Activated T-helper 2 cell treated with anti-CD3 and anti-CD28 coated beads, Interferon-gamma antibody, Interleukin-2, Interleukin-4, amounts not matched to agents 10 μg/mL and 5 μg/mL and 100 μg/mL, durations not matched to agents 14 hours and 24 hours and 36 hours (primary cell): Measurements from ENCODE around the gene FAM120B. TPM values are rescaled to one million over a fixed set of nuclear protein-coding genes. Genes with fewer than 3 reads are reported as not detected.
A peak's percentile ranks its signal among the peaks of the same experiment; 100 is the strongest.
"Not testable (repeated sequence)": the region's sequence is repeated elsewhere in the genome, so short reads cannot be mapped to it uniquely, and the experiment has no call there.

ENCODE experiments used
- DNase-seq: peaks from one replicate; pipeline ENCODE4 v3.0.0; 2021; ENCODE audit warnings: low spot score
- H3K27ac Mint-ChIP-seq: one replicate; pipeline ENCODE4 v1.8.0; 2021; ENCODE audit warnings: mixed read lengths
- H3K27me3 Mint-ChIP-seq: one replicate; pipeline ENCODE4 v1.8.0; 2021; ENCODE audit warnings: low read depth, mixed read lengths
- H3K36me3 Mint-ChIP-seq: one replicate; pipeline ENCODE4 v1.8.0; 2021; ENCODE audit warnings: low read depth, mixed read lengths
- H3K4me1 Mint-ChIP-seq: one replicate; pipeline ENCODE4 v1.8.0; 2021; ENCODE audit warnings: low read depth, mixed read lengths
- H3K4me3 Mint-ChIP-seq: one replicate; pipeline ENCODE4 v1.8.0; 2021; ENCODE audit warnings: low read depth, mild to moderate bottlenecking, moderate library complexity, mixed read lengths
- H3K9me3 Mint-ChIP-seq: one replicate; pipeline ENCODE4 v1.8.0; 2021; ENCODE audit warnings: mixed read lengths
- intact Hi-C: fragments of 100-400 bp; cut with micrococcal nuclease; formaldehyde crosslinking; loops from one replicate; pipeline ENCODE4 v1.15.1; 2023
- total RNA-seq: library from RNA; stranded (reverse); gene quantifications from 2 replicates; pipeline ENCODE4 v1.2.3, GENCODE V29; 2022

The FAM120B gene
- total RNA-seq, 1 donor from 2014 or later: 21.8 TPM

DNA sequence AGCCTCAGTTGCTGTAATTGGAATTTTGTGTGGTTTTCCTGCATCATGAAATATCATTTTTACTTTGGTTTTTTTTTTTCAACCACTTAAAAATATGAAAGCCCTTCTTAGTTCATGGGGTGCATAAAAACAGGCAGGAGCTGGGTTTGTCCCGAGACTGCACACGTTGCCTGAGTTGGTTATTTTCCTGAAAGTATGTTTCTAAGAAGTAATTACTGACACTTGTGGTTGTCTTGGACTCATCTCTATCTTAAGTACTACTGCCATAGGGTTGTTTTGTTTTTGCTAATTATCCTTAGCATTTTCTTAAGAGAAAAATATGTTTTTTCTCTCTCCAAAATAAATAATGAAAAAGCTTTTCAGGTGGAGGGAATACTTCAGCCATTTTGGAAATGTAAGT is 40.1 kb downstream of the FAM120B start:
- H3K4me3 Mint-ChIP-seq: no peak overlapping the region
- peaks cover 17% of the 10 kb centered on the region for H3K9me3 Mint-ChIP-seq
- peaks cover 28% of the 10 kb centered on the region for H3K4me1 Mint-ChIP-seq
- DNase-seq: no peak
- H3K36me3 Mint-ChIP-seq: peaks cover 65% of the 10 kb centered on the region
- intact Hi-C loops: no loop called here
- peak overlapping the region; percentile 58 for H3K27ac Mint-ChIP-seq
- H3K27me3 Mint-ChIP-seq: no peaks in the 10 kb centered on the region

DNA sequence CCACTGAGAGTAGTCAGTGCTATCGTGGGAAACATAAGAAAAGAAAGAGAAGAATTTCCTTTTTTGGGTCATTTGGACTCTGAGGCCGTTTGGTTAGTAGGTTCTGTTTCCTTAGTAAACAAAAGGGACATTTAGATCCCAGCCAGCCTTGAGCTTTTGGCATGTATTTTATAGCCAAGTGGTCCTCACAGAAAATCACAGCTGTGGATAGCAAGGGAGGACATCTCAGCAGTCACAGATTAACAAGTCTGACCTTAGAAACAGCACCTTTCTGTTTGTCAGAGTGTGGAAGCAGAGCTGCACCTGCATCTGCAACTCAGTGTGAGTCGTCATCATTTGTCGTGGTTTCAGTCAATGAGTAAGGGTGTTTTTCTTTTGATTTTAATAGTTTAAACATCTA is 40.5 kb downstream of the FAM120B start:
- H3K36me3 Mint-ChIP-seq: peaks cover 65% of the 10 kb centered on the region
- H3K27me3 Mint-ChIP-seq: no peaks in the 10 kb centered on the region
- peaks cover 21% of the 10 kb centered on the region for H3K9me3 Mint-ChIP-seq
- peaks cover 28% of the 10 kb centered on the region for H3K4me1 Mint-ChIP-seq
- no peak overlapping the region for H3K4me3 Mint-ChIP-seq
- peak overlapping the region; percentile 58 for H3K27ac Mint-ChIP-seq
- no peak for DNase-seq
- intact Hi-C loops: no loop called here

DNA sequence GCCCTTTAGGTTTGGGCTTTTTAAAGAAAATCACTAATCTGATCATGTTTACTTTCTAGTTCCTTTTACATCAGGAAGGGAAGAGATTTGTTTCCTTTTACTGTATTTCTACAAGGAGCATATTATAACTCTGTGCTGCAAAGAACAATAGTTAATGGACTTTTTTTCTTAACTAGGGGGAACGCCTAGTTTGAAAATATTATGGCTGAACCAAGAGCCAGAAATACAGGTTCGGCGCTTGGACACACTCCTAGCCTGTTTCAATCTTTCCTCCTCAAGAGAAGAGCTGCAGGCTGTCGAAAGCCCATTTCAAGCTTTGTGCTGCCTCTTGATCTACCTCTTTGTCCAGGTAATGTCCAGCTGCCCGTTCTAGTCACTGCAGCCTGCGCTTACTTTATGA is 41.4 kb downstream of the FAM120B start:
- no peak overlapping the region for H3K27ac Mint-ChIP-seq
- no peak for DNase-seq
- H3K9me3 Mint-ChIP-seq: peaks cover 30% of the 10 kb centered on the region
- peaks cover 73% of the 10 kb centered on the region for H3K36me3 Mint-ChIP-seq
- no peaks in the 10 kb centered on the region for H3K27me3 Mint-ChIP-seq
- H3K4me3 Mint-ChIP-seq: no peak overlapping the region
- H3K4me1 Mint-ChIP-seq: peaks cover 28% of the 10 kb centered on the region
- intact Hi-C loops: no loop called here

DNA sequence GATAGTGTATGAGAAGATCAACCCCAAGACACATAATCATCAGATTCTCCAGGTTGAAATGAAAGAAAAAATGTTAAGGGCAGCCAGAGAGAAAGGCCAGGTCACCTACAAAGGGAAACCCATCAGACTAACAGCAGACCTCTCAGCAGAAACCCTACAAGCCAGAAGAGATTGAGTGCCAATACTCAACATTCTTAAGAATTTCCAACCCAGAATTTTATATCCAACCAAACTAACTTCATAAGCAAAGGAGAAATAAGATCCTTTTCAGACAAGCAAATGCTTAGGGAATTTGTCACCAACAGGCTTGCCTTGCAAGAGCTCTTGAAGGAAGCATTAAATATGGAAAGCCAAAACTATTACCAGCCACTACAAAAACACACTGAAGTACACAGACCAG is 44.9 kb downstream of the FAM120B start:
- H3K27me3 Mint-ChIP-seq, H3K4me3 Mint-ChIP-seq, H3K27ac Mint-ChIP-seq, intact Hi-C loops, DNase-seq: not testable (repeated sequence)
- Mint-ChIP-seq H3K36me3 (peaks cover 70% of the 10 kb centered on the region), H3K9me3 (peaks cover 45% of the 10 kb centered on the region), H3K4me1 (peaks cover 11% of the 10 kb centered on the region)

DNA sequence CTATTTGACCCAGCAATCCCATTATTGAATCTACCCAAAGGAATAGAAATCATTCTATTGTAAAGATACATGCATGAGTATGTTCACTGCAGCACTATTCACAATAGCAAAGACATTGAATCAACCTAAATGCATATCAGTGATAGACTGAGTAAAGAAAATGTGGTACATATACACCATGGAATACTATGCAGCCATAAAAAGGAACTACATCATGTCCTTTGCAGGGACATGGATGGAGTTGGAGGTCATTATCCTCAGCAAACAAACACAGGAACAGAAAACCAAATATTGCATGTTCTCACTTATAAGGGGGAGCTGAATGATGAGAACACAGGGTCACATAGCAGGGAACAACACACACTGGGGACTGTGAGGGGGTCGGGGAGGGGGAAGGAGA is 48.6 kb downstream of the FAM120B start:
- H3K4me1 Mint-ChIP-seq, H3K27me3 Mint-ChIP-seq, DNase-seq, H3K4me3 Mint-ChIP-seq, intact Hi-C loops, H3K27ac Mint-ChIP-seq: not testable (repeated sequence)
- Mint-ChIP-seq H3K36me3 (peaks cover 67% of the 10 kb centered on the region), H3K9me3 (peaks cover 41% of the 10 kb centered on the region)

DNA sequence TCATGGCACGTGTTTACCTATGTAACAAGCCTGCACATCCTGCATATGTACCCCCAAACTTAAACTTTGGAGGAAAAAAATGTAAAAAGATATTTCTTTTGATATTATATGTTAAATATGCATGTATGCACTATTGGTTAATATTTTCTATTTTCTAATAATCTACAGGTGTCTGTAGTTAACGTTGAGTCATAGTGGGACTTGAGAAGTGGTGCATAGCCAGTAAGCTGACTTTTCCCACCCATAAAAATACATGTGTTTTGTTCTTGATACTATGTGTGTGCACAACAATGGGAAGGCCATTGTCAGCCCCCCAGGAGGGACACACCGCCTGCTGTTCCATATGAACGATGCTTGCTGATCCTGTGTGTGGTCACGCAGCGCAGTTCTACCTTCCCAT is 49.1 kb downstream of the FAM120B start:
- peaks cover 64% of the 10 kb centered on the region for H3K36me3 Mint-ChIP-seq
- H3K9me3 Mint-ChIP-seq: peaks cover 38% of the 10 kb centered on the region
- H3K27me3 Mint-ChIP-seq: no peaks in the 10 kb centered on the region
- peaks cover 1% of the 10 kb centered on the region for H3K4me1 Mint-ChIP-seq
- DNase-seq: no peak
- H3K27ac Mint-ChIP-seq: no peak overlapping the region
- intact Hi-C loops: no loop called here
- no peak overlapping the region for H3K4me3 Mint-ChIP-seq

DNA sequence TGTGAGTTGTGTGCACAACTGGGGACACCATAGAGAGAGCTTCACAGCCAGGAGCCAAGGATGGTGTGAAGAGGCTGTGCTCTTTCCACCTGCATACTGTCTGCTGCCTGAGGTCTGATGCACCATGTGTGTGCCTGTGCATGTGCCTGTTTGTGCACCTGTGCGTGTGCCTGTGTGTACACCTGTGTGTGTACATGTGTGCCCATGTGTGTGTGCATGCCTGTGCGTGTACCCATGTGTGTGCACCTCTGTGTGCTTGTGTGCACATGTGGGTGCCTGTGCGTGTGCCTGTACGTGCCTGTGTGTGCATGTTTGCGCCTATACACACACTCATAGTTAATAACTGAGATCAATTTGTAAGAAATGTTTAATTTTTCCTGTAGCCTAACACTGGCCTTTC is 51.3 kb downstream of the FAM120B start:
- H3K27ac Mint-ChIP-seq: no peak overlapping the region
- intact Hi-C loops: no loop called here

DNA sequence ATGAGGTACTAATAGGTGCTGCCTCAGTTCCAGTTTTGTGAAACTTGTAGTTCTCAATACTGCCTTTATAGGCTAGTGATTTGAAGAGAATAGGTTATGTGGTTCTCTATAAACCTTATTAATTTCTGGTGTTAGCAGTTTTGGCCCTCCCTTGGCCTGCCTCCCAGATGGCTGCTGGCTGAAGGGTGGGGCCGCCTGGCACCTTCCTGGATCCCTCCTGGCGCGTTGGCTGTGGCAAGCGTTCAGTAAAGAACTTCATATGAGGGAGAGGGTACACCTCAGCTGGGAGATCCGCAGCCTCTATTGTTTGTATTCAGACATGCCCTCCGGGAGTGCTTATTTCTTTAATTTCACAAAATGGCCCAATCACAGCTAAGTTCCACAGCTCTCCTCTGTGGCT is 51.9 kb downstream of the FAM120B start:
- intact Hi-C loops: no loop called here
- no peak overlapping the region for H3K4me3 Mint-ChIP-seq

More for the DNA sequence above, 51.3 kb downstream of the FAM120B start:
- Mint-ChIP-seq H3K4me3 (no peak overlapping the region), H3K4me1 (peaks cover 1% of the 10 kb centered on the region), H3K9me3 (peaks cover 16% of the 10 kb centered on the region), H3K27me3 (no peaks in the 10 kb centered on the region), H3K36me3 (peaks cover 45% of the 10 kb centered on the region)
- DNase-seq: no peak

DNA sequence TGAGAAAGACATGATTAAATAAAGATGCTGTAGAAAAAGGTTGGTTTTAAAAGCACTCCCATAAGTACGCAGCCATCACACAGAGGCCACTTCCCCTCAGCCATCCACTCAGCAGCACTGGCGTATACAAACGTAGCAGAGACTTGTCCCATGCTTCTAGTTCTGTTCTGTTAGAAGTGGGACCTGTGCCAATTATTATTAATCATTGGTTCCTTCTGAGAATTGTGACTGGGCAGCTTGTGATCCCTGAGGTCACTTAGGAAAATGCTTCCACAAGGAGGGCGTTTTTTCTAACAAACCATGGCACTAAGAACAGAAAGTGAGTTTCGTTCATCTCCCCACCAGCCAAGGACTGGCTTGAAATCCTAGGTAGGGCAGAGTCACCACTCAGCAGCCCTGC is 53.9 kb downstream of the FAM120B start:
- Mint-ChIP-seq H3K36me3 (peaks cover 33% of the 10 kb centered on the region), H3K4me1 (peaks cover 1% of the 10 kb centered on the region), H3K27ac (no peak overlapping the region), H3K9me3 (no peaks in the 10 kb centered on the region), H3K27me3 (no peaks in the 10 kb centered on the region), H3K4me3 (no peak overlapping the region)
- no peak for DNase-seq
- intact Hi-C loops: no loop called here

More for the DNA sequence above, 51.9 kb downstream of the FAM120B start:
- H3K4me1 Mint-ChIP-seq: peaks cover 1% of the 10 kb centered on the region
- DNase-seq: no peak
- no peaks in the 10 kb centered on the region for H3K27me3 Mint-ChIP-seq
- no peak overlapping the region for H3K27ac Mint-ChIP-seq
- H3K36me3 Mint-ChIP-seq: peaks cover 40% of the 10 kb centered on the region
- peaks cover 9% of the 10 kb centered on the region for H3K9me3 Mint-ChIP-seq

DNA sequence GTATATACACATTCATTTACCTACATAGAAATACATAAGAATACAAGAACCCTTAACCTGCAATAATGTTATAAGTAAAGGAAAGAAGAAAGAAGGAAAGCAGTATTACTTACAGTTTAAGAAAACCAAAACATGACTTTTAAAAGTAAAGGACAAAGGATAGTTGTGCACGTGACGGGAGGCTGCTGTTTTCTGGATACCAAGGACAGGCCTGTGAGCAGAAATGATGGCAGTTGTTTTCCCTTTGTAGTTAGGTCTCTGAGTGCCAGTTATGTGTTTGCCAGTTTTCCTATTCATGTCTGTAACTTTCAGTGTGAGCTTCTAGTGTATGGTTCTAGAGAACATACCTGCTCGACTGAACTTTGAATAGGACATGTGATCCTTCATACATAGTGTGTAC is 54.8 kb downstream of the FAM120B start:
- no peaks in the 10 kb centered on the region for H3K4me1 Mint-ChIP-seq
- intact Hi-C loops: no loop called here
- no peaks in the 10 kb centered on the region for H3K27me3 Mint-ChIP-seq
- no peaks in the 10 kb centered on the region for H3K9me3 Mint-ChIP-seq
- DNase-seq: no peak
- peaks cover 31% of the 10 kb centered on the region for H3K36me3 Mint-ChIP-seq
- no peak overlapping the region for H3K4me3 Mint-ChIP-seq
- no peak overlapping the region for H3K27ac Mint-ChIP-seq

DNA sequence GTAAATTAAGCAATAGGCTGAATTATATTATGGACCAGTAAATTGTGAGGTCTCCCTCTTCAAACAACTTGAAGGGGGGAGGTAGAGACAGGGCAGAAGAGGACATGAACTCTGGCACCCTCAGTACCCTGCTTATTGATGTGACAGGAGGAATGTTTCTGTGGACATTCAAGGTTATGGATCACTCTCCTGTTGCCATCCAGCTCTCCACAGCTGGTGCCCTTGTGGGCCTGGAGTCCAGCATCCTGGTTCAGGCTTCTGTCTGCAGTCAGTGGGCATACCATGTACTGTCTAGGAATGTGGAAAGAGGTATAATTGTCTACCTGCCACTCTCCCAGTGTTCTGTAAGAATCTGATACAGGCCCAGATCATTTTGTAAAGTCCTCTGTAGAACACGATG is 55.6 kb downstream of the FAM120B start:
- DNase-seq: no peak
- Mint-ChIP-seq H3K9me3 (no peaks in the 10 kb centered on the region), H3K4me3 (no peak overlapping the region), H3K27me3 (no peaks in the 10 kb centered on the region), H3K27ac (no peak overlapping the region), H3K4me1 (no peaks in the 10 kb centered on the region), H3K36me3 (peaks cover 31% of the 10 kb centered on the region)
- intact Hi-C loops: no loop called here

DNA sequence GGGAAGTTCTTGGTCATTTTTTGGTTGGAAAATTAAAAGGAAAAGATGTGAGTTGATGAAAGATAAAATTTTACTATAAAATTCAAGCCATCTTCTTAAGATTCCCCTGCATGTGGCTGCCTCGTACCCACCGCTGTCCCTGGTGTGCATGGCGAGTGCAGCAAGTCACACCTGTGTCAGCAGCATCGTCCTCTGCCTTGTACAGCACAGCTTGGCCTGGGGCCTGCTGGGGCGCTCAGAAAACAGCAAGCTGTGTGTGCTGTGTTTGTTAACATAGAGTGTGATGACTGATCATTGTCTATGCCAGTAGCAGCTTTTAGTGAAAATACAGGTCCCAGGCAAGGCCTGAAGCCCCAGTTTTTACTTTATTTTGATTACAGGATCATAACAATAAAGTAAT is 56.7 kb downstream of the FAM120B start:
- intact Hi-C loops: no loop called here
- H3K4me3 Mint-ChIP-seq: no peak overlapping the region
- DNase-seq: no peak
- peaks cover 21% of the 10 kb centered on the region for H3K36me3 Mint-ChIP-seq
- H3K9me3 Mint-ChIP-seq: no peaks in the 10 kb centered on the region
- H3K4me1 Mint-ChIP-seq: no peaks in the 10 kb centered on the region
- no peak overlapping the region for H3K27ac Mint-ChIP-seq
- H3K27me3 Mint-ChIP-seq: no peaks in the 10 kb centered on the region

DNA sequence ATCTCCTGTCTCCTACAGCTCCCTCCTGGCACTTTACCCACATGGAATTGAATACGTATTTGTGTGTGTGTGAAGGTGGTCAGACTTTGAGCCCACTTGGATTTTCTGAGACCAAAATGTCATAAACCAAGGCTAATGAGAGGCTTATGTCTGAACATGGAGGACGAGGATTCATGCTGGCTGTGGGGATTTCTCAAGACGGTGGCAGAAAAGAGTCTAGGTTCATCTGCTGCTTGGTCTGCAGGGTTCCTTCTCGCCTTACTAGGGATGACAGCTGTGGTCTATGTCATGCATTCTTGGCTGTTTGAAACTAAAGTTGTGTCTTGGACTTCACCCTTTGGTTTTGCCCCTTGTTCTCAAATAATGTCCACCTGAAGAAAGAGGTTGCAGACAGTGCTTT is 58.6 kb downstream of the FAM120B start:
- Mint-ChIP-seq H3K27ac (no peak overlapping the region), H3K9me3 (no peaks in the 10 kb centered on the region), H3K4me1 (no peaks in the 10 kb centered on the region), H3K27me3 (no peaks in the 10 kb centered on the region), H3K36me3 (peaks cover 9% of the 10 kb centered on the region), H3K4me3 (no peak overlapping the region)
- DNase-seq: no peak
- intact Hi-C loops: no loop called here

DNA sequence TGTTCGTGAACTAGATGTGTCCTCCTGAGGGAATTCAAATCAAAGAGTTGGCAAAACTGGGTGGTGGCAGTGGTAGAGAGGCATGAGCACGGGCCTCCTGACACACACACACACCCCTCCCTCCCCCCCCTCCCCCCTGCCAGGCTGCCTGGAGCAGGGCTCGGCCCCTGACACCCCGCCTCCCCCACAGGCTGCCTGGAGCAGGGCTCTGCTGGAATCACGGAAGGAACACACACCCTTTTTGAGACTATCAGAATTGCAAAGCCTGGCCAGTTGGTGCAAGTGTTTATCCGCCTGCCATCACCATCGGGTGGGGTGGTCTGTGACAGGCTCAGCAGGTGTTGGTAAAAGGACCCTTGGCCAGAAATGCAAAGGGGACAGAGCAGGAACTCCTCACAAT is 59.0 kb downstream of the FAM120B start:
- no peaks in the 10 kb centered on the region for H3K27me3 Mint-ChIP-seq
- no peak overlapping the region for H3K4me3 Mint-ChIP-seq
- no peak overlapping the region for H3K27ac Mint-ChIP-seq
- H3K36me3 Mint-ChIP-seq: peaks cover 6% of the 10 kb centered on the region
- peaks cover 3% of the 10 kb centered on the region for H3K4me1 Mint-ChIP-seq
- DNase-seq: no peak
- H3K9me3 Mint-ChIP-seq: no peaks in the 10 kb centered on the region
- intact Hi-C loops: no loop called here
